Sigmoid colon (tissue), 7 donors: ENCODE results near the gene COLEC12. TPM values are rescaled to one million over a fixed set of nuclear protein-coding genes. Genes with fewer than 3 reads are reported as not detected.

Experiments
- DNase-seq: peaks from one replicate; pipeline ENCODE4 v3.0.0-alpha.2; 2019
- H3K27ac ChIP-seq, 4 donors: fragments of 200-600 bp; sonication (generic); one replicate each; pipeline ENCODE4 v1.5.1; 2016 to 2019; ENCODE audit warnings: mild to moderate bottlenecking in 1 of 4
- H3K27me3 ChIP-seq, 3 donors: fragments of 200-600 bp; sonication (generic); one replicate each; pipeline ENCODE4 v1.5.1; 2019; ENCODE audit warnings: mild to moderate bottlenecking in 1 of 3
- H3K36me3 ChIP-seq, 4 donors: fragments of 200-600 bp; sonication (generic); one replicate each; pipeline ENCODE4 v1.5.1; 2016 to 2019
- H3K4me1 ChIP-seq, 4 donors: fragments of 200-600 bp; sonication (generic); one replicate each; pipeline ENCODE4 v1.5.1; 2017 to 2019
- H3K4me3 ChIP-seq, 4 donors: fragments of 200-600 bp; sonication (generic); one replicate each; pipeline ENCODE4 v1.5.1; 2017 to 2019; ENCODE audit warnings: mild to moderate bottlenecking in 2 of 4, moderate library complexity in 1 of 4
- H3K9me3 ChIP-seq, 4 donors: fragments of 200-600 bp in 3 of 4; sonication (generic) in 3 of 4; one replicate each; pipeline versions ENCODE4 v1.5.1 to v1.6.1; 2013 to 2019
- EP300 ChIP-seq, 4 donors: sonication (generic); formaldehyde crosslinking; IDR thresholded peaks; one replicate each; pipeline ENCODE4 v1.6.1; 2017; ENCODE audit warnings: antibody characterized with exemption in 4 of 4
- POLR2A ChIP-seq, 2 donors: fragments of 450-650 bp; IDR thresholded peaks; one replicate each; pipeline ENCODE4 v1.6.1; 2016; ENCODE audit warnings: antibody characterized with exemption in 2 of 2, mild to moderate bottlenecking in 2 of 2, moderate library complexity in 2 of 2
- POLR2AphosphoS5 ChIP-seq, 4 donors: sonication (generic); formaldehyde crosslinking; IDR thresholded peaks; one replicate each; pipeline ENCODE4 v1.6.1; 2017; ENCODE audit warnings: antibody characterized with exemption in 4 of 4
- WGBS, 2 donors: extraction: QIAGEN DNeasy Blood & Tissue Kit; methylation state at CpG; one replicate each; pipeline ENCODE4 v1.1.7; 2013; 5-methylcytosine and 5-hydroxymethylcytosine counted together
- intact Hi-C: fragments of 100-400 bp; cut with DNase I; formaldehyde crosslinking; loops from one replicate; pipeline ENCODE4 v1.15.1; 2023
- polyA plus RNA-seq, 3 donors: library from polyadenylated mRNA; stranded (reverse); fragments of 200-250 nt; gene quantifications; one replicate each; pipeline ENCODE4 v1.2.3, GENCODE V29; 2013
- total RNA-seq, 4 donors: library from RNA; depleted of rRNA; stranded (reverse); fragments of >200 nt; gene quantifications; one replicate each; pipeline ENCODE4 v1.1.0, GENCODE V29; 2016
- TF ChIP-seq, protein P1 (sequence below), 4 experiments: fragments of 450-650 bp in 3 of 4; fragments of 200-600 bp in 1 of 4; IDR thresholded peaks; one replicate each; pipeline ENCODE4 v1.5.1; 2016 to 2019; ENCODE audit warnings: antibody characterized with exemption in 4 of 4, mild to moderate bottlenecking in 3 of 4, moderate library complexity in 2 of 4
- donor health status: healthy with polysubstance abuse.
- donor health status: Bipolar disorder and iron deficiency.
- donor health status: healthy.

The COLEC12 gene
- total and polyA plus RNA-seq, 7 donors: 0.69 to 24.7 (median 15.9) TPM

DNA sequence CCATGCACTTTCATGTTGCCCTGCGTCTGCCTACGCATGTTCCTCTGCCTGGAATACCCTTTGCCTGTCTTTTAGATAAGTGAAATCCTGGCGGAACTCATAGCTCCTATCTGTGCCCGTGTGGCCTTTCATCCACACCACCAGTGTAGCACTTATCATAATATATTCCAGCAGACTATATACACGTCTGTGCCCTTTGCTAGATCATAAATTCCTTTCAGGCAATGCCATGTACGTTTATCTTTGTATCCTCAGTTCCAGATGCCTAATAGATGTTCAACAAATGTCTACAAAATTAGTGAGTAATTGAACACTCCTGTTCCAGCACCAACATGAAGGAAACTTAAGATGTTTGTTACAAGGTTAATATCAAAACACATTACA is 106.9 kb downstream of the COLEC12 start:
- TF ChIP-seq POLR2A (IDR thresholded peaks at IDR 0.05) (no peak), EP300 (IDR thresholded peaks at IDR 0.05) (no peak), POLR2AphosphoS5 (IDR thresholded peaks at IDR 0.05) (no peak)
- TF ChIP-seq, protein P1, sequence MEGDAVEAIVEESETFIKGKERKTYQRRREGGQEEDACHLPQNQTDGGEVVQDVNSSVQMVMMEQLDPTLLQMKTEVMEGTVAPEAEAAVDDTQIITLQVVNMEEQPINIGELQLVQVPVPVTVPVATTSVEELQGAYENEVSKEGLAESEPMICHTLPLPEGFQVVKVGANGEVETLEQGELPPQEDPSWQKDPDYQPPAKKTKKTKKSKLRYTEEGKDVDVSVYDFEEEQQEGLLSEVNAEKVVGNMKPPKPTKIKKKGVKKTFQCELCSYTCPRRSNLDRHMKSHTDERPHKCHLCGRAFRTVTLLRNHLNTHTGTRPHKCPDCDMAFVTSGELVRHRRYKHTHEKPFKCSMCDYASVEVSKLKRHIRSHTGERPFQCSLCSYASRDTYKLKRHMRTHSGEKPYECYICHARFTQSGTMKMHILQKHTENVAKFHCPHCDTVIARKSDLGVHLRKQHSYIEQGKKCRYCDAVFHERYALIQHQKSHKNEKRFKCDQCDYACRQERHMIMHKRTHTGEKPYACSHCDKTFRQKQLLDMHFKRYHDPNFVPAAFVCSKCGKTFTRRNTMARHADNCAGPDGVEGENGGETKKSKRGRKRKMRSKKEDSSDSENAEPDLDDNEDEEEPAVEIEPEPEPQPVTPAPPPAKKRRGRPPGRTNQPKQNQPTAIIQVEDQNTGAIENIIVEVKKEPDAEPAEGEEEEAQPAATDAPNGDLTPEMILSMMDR (IDR thresholded peaks at IDR 0.05): no peak
- DNase-seq: no peak
- WGBS, 2 donors: 68 to 81% methylated on average over 6 of the region's 6 CpGs
- Histone ChIP-seq H3K4me1 (peaks cover 0 to 47% (median 42%) of the 10 kb centered on the region in 4 donors), H3K36me3 (no peaks in the 10 kb centered on the region), H3K27ac (peak overlapping the region in 2 of 4 donors; percentile 74 to 78), H3K9me3 (no peaks in the 10 kb centered on the region), H3K27me3 (no peaks in the 10 kb centered on the region), H3K4me3 (no peak overlapping the region)
- intact Hi-C loops: no loop called here

DNA sequence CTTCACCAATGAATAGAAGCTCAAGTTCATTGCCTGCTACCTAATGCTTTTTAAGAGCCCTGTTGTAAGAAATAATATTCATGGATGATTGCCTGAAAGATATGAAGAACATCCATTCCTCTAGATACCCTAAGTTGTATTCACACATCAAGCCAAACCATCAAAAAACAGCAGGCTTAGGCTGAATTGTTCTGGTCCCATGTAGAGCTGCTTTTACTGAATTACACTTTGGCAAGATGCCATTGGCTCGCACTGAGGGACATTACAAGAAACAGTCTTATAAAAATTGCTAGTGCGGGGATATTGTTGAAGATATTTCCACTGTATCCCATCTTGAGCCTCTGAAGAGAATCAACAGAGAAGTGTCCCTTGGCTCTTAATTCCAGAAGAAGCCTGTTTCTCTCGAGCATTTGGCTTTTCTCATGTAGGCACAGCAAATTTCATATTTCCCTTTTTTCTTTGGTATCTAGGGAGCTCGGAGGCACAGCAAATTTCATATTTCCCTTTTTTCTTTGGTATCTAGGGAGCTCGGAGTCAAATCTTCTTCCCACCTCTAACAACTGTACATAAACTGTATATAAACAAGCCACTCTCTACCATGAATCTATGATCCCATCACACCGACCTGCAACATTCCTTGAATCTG is 107.5 kb downstream of the COLEC12 start:
- peak overlapping the region in 1 of 4 donors; percentile 78 for H3K27ac ChIP-seq
- DNase-seq: no peak
- no peaks in the 10 kb centered on the region for H3K36me3 ChIP-seq
- H3K4me1 ChIP-seq: peaks cover 0 to 47% (median 42%) of the 10 kb centered on the region in 4 donors
- intact Hi-C loops: no loop called here
- TF ChIP-seq, protein P1 (IDR thresholded peaks at IDR 0.05): no peak
- TF ChIP-seq POLR2AphosphoS5 (IDR thresholded peaks at IDR 0.05) (no peak), EP300 (IDR thresholded peaks at IDR 0.05) (no peak), POLR2A (IDR thresholded peaks at IDR 0.05) (no peak)
- H3K9me3 ChIP-seq: no peaks in the 10 kb centered on the region
- WGBS, 2 donors: 72 to 77% methylated on average over 6 of the region's 6 CpGs
- H3K4me3 ChIP-seq: no peak overlapping the region
- H3K27me3 ChIP-seq: no peaks in the 10 kb centered on the region

DNA sequence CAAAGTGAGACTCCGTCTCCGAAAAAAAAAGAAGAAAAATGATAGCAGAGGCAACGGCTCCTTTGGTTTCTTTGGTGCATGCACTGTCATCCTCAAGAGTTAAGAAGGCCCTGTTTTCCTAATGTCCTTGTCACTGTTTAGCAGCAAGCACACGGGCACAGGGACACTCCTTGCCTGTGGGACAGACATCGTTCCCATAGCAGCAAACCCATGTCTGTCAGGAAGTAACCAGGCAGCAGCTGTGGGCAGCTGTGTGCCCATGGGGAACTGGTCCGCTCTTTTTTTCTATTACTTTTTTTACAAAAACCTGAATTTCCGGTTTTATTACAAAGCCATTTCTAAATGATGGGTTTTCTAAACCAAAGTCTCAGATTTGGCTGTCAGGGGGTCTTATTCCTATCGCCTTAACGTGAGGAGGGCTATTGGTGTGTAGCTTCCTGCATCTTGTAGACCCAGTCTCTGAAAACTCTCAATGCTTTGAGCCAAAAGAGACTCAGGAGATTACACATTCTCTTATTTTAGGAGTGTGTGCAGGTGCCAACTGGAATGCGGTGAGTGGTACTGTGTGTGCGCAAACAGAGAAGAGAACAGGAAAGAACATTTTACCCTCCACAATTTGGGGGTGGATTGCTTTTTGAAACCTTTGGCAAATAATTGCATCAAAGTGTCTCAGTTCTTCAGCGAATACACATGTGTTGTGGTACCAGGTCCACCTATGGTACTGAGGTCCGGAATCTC is 109.6 kb downstream of the COLEC12 start:
- no peak for DNase-seq
- Histone ChIP-seq H3K36me3 (no peaks in the 10 kb centered on the region), H3K4me1 (peaks cover 0 to 37% (median 33%) of the 10 kb centered on the region in 4 donors), H3K27me3 (no peaks in the 10 kb centered on the region), H3K27ac (no peak overlapping the region), H3K9me3 (no peaks in the 10 kb centered on the region), H3K4me3 (no peak overlapping the region)
- intact Hi-C loops: no loop called here
- TF ChIP-seq EP300 (IDR thresholded peaks at IDR 0.05) (no peak), POLR2A (IDR thresholded peaks at IDR 0.05) (no peak)
- WGBS, 2 donors: 77 to 82% methylated on average over 13 of the region's 13 CpGs

DNA sequence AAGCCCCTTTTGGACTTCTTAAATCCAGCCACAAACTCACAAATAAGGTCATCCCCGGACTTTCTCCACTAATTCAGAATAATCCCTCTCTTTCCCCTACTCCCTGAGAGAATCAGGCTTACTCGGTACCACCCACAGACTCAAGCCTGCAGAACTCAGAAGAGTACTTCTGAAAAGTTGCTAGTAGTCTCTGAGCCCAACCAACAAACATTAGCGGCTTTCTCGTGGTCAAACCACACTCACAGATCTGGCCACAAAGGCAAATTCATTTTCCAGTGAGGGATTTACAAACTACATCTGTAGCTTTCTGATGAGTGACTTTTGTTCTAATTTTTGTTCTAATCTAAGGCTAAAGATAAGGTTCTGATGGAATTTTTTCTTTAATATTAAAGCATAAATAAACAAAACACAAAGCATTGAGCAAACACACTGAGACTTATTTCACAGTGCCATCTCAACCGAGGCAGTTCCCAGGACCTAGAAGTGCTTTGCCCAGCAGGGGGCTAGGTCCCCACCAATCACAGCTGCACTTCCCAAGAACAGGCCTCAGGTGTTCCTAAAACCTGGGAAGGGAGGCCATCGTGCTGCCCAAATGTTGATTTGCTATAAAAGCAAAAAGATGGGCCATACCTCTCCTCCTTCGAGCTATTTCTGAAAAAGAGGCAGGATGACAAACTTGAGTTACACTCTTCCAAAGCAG is 110.7 kb downstream of the COLEC12 start:
- peaks cover 0 to 26% (median 22%) of the 10 kb centered on the region in 4 donors for H3K4me1 ChIP-seq
- intact Hi-C loops: no loop called here
- WGBS, 2 donors: 63 to 70% methylated on average over 7 of the region's 7 CpGs
- H3K4me3 ChIP-seq: no peak overlapping the region
- no peaks in the 10 kb centered on the region for H3K36me3 ChIP-seq
- H3K27ac ChIP-seq: no peak overlapping the region
- DNase-seq: no peak
- TF ChIP-seq POLR2A (IDR thresholded peaks at IDR 0.05) (no peak), POLR2AphosphoS5 (IDR thresholded peaks at IDR 0.05) (no peak), EP300 (IDR thresholded peaks at IDR 0.05) (no peak)
- TF ChIP-seq, protein P1 (IDR thresholded peaks at IDR 0.05): no peak
- no peaks in the 10 kb centered on the region for H3K9me3 ChIP-seq
- H3K27me3 ChIP-seq: no peaks in the 10 kb centered on the region

DNA sequence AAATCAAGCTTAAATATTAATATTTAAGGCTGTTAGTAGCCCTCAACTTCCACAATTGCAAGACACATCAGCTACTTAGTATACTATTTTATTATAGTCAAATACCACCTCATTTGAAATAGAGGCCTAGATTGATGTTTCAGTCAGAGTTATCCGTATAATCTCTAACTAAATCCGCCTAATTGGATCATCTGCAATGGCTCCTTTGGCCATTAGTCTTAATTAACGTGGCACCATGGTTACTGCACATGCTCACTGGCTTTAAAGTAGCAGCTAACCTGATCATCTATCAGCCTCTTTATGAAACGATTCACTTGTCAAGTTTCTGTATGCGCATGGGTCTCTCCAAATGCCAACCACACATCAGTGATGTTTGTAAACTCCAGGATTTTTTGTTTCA is 112.3 kb downstream of the COLEC12 start:
- Histone ChIP-seq H3K4me1 (peaks cover 0 to 10% (median 8%) of the 10 kb centered on the region in 4 donors), H3K4me3 (no peak overlapping the region), H3K27me3 (no peaks in the 10 kb centered on the region), H3K9me3 (no peaks in the 10 kb centered on the region), H3K36me3 (no peaks in the 10 kb centered on the region), H3K27ac (no peak overlapping the region)
- no peak for DNase-seq
- intact Hi-C loops: no loop called here
- 84 to 91% methylated on average over 5 of the region's 5 CpGs for WGBS, 2 donors
- no peak for TF ChIP-seq POLR2AphosphoS5 (IDR thresholded peaks at IDR 0.05)
- no peak for TF ChIP-seq EP300 (IDR thresholded peaks at IDR 0.05)
